ENCODE data around the gene TNNC1. TPM values are rescaled to one million over a fixed set of nuclear protein-coding genes. Genes with fewer than 3 reads are reported as not detected.

Gene TNNC1
- total and polyA plus RNA-seq, 2 of the 13 experiments (the other 11 are each of a cell fraction or from before 2014, with no cell fraction given), result 11.8 to 36.4 TPM

DNA sequence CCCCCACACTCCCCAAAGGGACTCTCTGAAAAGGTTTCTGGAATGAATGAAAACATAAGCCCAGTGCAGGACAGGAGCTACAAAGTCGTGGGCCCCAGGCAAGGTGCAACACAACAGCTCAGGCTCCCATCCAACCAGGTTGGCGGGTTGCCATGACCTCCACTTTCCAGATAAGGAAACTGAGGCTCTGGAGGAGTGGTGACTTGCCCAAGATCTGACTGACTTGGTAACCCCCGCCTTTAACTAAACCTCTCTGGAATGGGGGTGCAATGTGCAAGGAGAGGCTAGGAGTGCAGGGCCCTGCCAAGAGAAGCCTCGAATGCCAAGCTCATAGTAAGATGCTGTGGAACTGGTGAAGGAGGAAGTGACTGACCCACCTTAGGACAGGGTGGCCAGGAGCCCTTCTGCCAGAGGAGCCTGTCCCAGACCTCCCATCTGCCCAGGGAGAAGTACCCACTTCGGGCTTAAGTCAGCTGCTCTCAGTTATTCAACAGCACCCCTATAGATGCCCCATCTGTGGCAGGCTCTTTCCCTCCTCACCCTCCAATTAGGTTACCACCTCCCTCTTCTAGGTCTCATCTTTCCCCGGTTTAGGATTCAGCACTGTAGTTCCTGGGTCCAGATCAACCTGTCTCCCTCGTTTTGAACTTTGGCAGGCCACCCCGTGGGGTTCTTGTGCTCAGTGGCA is 553 bp upstream of the TNNC1 start:
- Histone ChIP-seq H3K27ac (ENCODE audit: extremely low read length, insufficient read depth, low read length) (peak overlapping the region; percentile 60), H2AFZ (ENCODE audit: low read length) (no peak overlapping the region), H3K4me1 (ENCODE audit: insufficient read depth, low read length) (peaks cover 76% of the 10 kb centered on the region), H3K9me3 (ENCODE audit: low read length) (no peaks in the 10 kb centered on the region), H3K4me2 (ENCODE audit: low read depth, low read length) (peak overlapping the region; percentile 93), H3K9ac (ENCODE audit: insufficient read depth, low read depth, low read length) (peak overlapping the region; percentile 64), H3K27me3 (ENCODE audit: control insufficient read depth in 1 of 2, insufficient read depth in 2 of 2, low read length in 2 of 2) (no peaks in the 10 kb centered on the region; a peak in 1 of 5 replicates), H4K20me1 (ENCODE audit: insufficient read depth, low read length) (no peaks in the 10 kb centered on the region), H3K36me3 (replicated peaks in 1 of 2; ENCODE audit: control insufficient read depth in 1 of 2, insufficient read depth in 2 of 2, low read length in 2 of 2) (peaks cover 6 to 18% of the 10 kb centered on the region in 2 experiments; a peak in 4 of 5 replicates), H3K4me3 (replicated peaks in 1 of 3; ENCODE audit: insufficient read depth in 1 of 3, low read depth in 2 of 3, low read length in 3 of 3) (peak overlapping the region; percentile 58 to 96 (median 92)), H3K79me2 (ENCODE audit: insufficient read depth, low read length) (peaks cover 20% of the 10 kb centered on the region)
- CTCF ChIA-PET (ENCODE audit: low intra/inter-chr PET ratio, low total read pairs), result no interaction called here
- in situ Hi-C loops (cut with HindIII; ENCODE audit: extremely low pct_ligation_motif_present, low pct_unique_long_range_greater_than_20kb), result loop anchor here (10.0 kb wide), 1 partner anchor 230 kb away; the partner anchor contains the start of genes GNL3 and PBRM1
- POLR2A ChIA-PET, result interaction anchor here (0.6 to 2.5 kb wide), 4 partner anchors 9 to 223 kb away, joined by 3 to 11 read pairs (median 4); partner anchors contain the start of genes SEMA3G and TWF2
- no peak for ATAC-seq
- WGBS (ENCODE audit: low lambda C conversion rate), result 14% methylated on average over 8 of the region's 8 CpGs
- intact Hi-C loops (cut with micrococcal nuclease; ENCODE audit: unreplicated experiment), result no loop called here
- DNase-seq (ENCODE audit: low spot score), result no peak
- no peak for FAIRE-seq
- no TSS peak for BruUV-seq (replicated peaks)
- TF ChIP-seq MED8 (CRISPR knock-in tag; IDR thresholded peaks at IDR 0.05; ENCODE audit: insufficient replicate concordance) (no peak), NCOR1 (IDR thresholded peaks at IDR 0.05; ENCODE audit: borderline replicate concordance, low read length) (no peak), ZFAT (CRISPR knock-in tag; conservative IDR thresholded peaks at IDR 0.05) (no peak), JARID2 (CRISPR knock-in tag; IDR thresholded peaks at IDR 0.05; ENCODE audit: insufficient replicate concordance) (no peak), XRCC5 (optimal IDR thresholded peaks at IDR 0.05; ENCODE audit: low read length) (peak; percentile 10), ZBTB4 (CRISPR knock-in tag; IDR thresholded peaks at IDR 0.05; ENCODE audit: borderline replicate concordance) (0 out of 2 replicates have a peak, but pooled peaks have one; percentile 14), HOXA7 (CRISPR knock-in tag; IDR thresholded peaks at IDR 0.05) (no peak), ZNF766 (CRISPR knock-in tag; IDR thresholded peaks at IDR 0.05; ENCODE audit: borderline replicate concordance) (no peak), ARNTL (CRISPR knock-in tag; IDR thresholded peaks at IDR 0.05) (0 out of 2 replicates have a peak, but pooled peaks have one; percentile 7), ZNF232 (CRISPR knock-in tag; IDR thresholded peaks at IDR 0.05; ENCODE audit: borderline replicate concordance) (no peak), ZNF670 (CRISPR knock-in tag; IDR thresholded peaks at IDR 0.05; ENCODE audit: borderline replicate concordance) (0 out of 2 replicates have a peak, but pooled peaks have one; percentile 1), ZNF350 (CRISPR knock-in tag; IDR thresholded peaks at IDR 0.05; ENCODE audit: borderline replicate concordance, low read depth) (0 out of 2 replicates have a peak, but pooled peaks have one; percentile 11), HNF4G (IDR thresholded peaks at IDR 0.05; ENCODE audit: borderline replicate concordance, low read depth, low read length) (no peak), HNF4G (CRISPR knock-in tag; IDR thresholded peaks at IDR 0.05; ENCODE audit: borderline replicate concordance, low read depth) (no peak), BHLHE40 (IDR thresholded peaks at IDR 0.05; ENCODE audit: low read length) (no peak; the same call in 1 of the 2 replicates), ATF7-NPFF (CRISPR knock-in tag; IDR thresholded peaks at IDR 0.05; ENCODE audit: low read depth) (peak; percentile 32; the same call in 1 of the 2 replicates)
- TF ChIP-seq, protein P1, sequence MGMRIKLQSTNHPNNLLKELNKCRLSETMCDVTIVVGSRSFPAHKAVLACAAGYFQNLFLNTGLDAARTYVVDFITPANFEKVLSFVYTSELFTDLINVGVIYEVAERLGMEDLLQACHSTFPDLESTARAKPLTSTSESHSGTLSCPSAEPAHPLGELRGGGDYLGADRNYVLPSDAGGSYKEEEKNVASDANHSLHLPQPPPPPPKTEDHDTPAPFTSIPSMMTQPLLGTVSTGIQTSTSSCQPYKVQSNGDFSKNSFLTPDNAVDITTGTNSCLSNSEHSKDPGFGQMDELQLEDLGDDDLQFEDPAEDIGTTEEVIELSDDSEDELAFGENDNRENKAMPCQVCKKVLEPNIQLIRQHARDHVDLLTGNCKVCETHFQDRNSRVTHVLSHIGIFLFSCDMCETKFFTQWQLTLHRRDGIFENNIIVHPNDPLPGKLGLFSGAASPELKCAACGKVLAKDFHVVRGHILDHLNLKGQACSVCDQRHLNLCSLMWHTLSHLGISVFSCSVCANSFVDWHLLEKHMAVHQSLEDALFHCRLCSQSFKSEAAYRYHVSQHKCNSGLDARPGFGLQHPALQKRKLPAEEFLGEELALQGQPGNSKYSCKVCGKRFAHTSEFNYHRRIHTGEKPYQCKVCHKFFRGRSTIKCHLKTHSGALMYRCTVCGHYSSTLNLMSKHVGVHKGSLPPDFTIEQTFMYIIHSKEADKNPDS (CRISPR knock-in tag; IDR thresholded peaks at IDR 0.05), result no peak

Data from HepG2 (cell line).